WI38 (cell line): ENCODE results near the gene TMPRSS11B.
"Not testable (repeated sequence)": the region's sequence is repeated elsewhere in the genome, so short reads cannot be mapped to it uniquely, and the experiment has no call there.

Experiments used
- H3K4me3 ChIP-seq: 2 replicates; pipeline ENCODE4 v1.5.1; 2011; ENCODE audit warnings: low read depth, mild to moderate bottlenecking, control low read depth, low read length
- CTCF ChIP-seq: IDR thresholded peaks from 2 replicates; pipeline ENCODE4 v1.5.1; 2012; ENCODE audit warnings: low read depth, mild to moderate bottlenecking, control low read depth, low read length

The TMPRSS11B gene

GRCh38 chr4:68218044-68218443, 27.4 kb downstream of the TMPRSS11B start:
- H3K4me3 ChIP-seq = no peak overlapping the region
- no peak for TF ChIP-seq CTCF

DNA sequence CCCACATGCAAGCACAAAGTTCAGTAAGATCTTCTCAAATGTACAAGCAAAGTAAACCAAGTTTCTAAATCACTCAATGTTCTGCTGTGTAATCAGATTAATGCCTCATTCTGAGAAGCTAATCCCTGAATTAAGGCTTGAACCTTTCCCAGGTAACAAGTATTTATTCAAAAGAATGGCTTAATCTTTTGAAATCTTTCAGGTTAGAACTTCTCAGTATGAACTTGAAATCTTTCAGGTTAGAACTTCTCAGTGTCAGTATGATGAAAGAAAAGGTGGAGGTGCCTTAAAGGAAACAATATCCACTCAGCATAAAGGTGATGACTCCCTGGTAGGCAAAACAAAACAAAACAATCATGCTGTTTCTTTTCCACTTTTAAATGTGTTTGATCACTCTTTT, 29.0 kb downstream of the TMPRSS11B start:
- TF ChIP-seq CTCF = no peak
- H3K4me3 ChIP-seq = no peak overlapping the region

DNA sequence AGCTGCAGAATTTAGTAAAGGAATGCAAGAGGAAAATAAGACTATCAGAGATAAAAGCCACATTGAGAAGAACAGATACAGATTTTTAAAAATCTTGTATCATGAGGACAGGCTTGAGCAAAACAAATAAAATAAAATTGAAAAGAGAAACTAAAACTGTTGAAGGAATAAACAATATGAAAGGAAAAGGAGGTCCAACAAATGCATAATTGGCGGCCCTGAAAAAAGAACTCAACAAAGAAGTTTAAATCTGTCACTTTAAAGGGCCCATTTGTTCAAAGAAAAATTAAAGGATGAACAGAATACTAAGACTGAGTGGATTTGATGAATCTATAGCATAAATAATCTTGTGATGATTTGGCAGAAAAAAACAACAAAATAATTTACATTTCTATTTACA, 36.5 kb downstream of the TMPRSS11B start:
- TF ChIP-seq CTCF = no peak
- no peak overlapping the region for H3K4me3 ChIP-seq

GRCh38 chr4:68194305-68194704, 51.2 kb downstream of the TMPRSS11B start:
- not testable (repeated sequence) for H3K4me3 ChIP-seq

- no peak overlapping the region for H3K4me3 ChIP-seq
Observed at GRCh38 chr4:68193194-68193593, 52.3 kb downstream of the TMPRSS11B start.

GRCh38 chr4:68187145-68187544, 58.3 kb downstream of the TMPRSS11B start:
- no peak overlapping the region for H3K4me3 ChIP-seq
- no peak for TF ChIP-seq CTCF

More at GRCh38 chr4:68193194-68193593, 52.3 kb downstream of the TMPRSS11B start:
- TF ChIP-seq CTCF = no peak

GRCh38 chr4:68184923-68185322, 60.6 kb downstream of the TMPRSS11B start:
- no peak overlapping the region for H3K4me3 ChIP-seq
- TF ChIP-seq CTCF = no peak

GRCh38 chr4:68183417-68183816, 62.1 kb downstream of the TMPRSS11B start:
- H3K4me3 ChIP-seq = no peak overlapping the region
- no peak for TF ChIP-seq CTCF
